ENCODE data around the gene SCAMP5.

SCAMP5 gene

GRCh38 chr15:74997141-74997540, 1.8 kb downstream of the SCAMP5 start:
- peak in 1 of 2 donors; percentile 16 for DNase-seq (ENCODE audit: low read depth in 2 of 2)
- H3K4me3 ChIP-seq (replicated peaks in 1 of 2; ENCODE audit: low read depth in 2 of 2, low read length in 2 of 2): no peak overlapping the region
- TF ChIP-seq CTCF (IDR thresholded peaks at IDR 0.05; ENCODE audit: low read depth, low read length): no peak

GRCh38 chr15:74997543-74997942, 2.2 kb downstream of the SCAMP5 start:
- no peak for DNase-seq (ENCODE audit: low read depth in 2 of 2)
- TF ChIP-seq CTCF (IDR thresholded peaks at IDR 0.05; ENCODE audit: low read depth, low read length): no peak
- H3K4me3 ChIP-seq (replicated peaks in 1 of 2; ENCODE audit: low read depth in 2 of 2, low read length in 2 of 2): no peak overlapping the region

- no peak for TF ChIP-seq CTCF (IDR thresholded peaks at IDR 0.05; ENCODE audit: low read depth, low read length)
- no peak for DNase-seq (ENCODE audit: low read depth in 2 of 2)
- H3K4me3 ChIP-seq (replicated peaks in 1 of 2; ENCODE audit: low read depth in 2 of 2, low read length in 2 of 2): no peak overlapping the region
Observed at GRCh38 chr15:75001310-75001709, 5.9 kb downstream of the SCAMP5 start.

GRCh38 chr15:75002398-75002797, 7.0 kb downstream of the SCAMP5 start:
- no peak overlapping the region for H3K4me3 ChIP-seq (replicated peaks in 1 of 2; ENCODE audit: low read depth in 2 of 2, low read length in 2 of 2)
- DNase-seq (ENCODE audit: low read depth in 2 of 2): no peak
- TF ChIP-seq CTCF (IDR thresholded peaks at IDR 0.05; ENCODE audit: low read depth, low read length): no peak

GRCh38 chr15:75007216-75007615, 11.9 kb downstream of the SCAMP5 start:
- TF ChIP-seq CTCF (IDR thresholded peaks at IDR 0.05; ENCODE audit: low read depth, low read length): no peak
- no peak overlapping the region for H3K4me3 ChIP-seq (replicated peaks in 1 of 2; ENCODE audit: low read depth in 2 of 2, low read length in 2 of 2)
- DNase-seq (ENCODE audit: low read depth in 2 of 2): no peak

- H3K4me3 ChIP-seq (replicated peaks in 1 of 2; ENCODE audit: low read depth in 2 of 2, low read length in 2 of 2): no peak overlapping the region
- DNase-seq (ENCODE audit: low read depth in 2 of 2): no peak
Observed at GRCh38 chr15:75008221-75008625, 12.9 kb downstream of the SCAMP5 start.

More at GRCh38 chr15:75008221-75008625, 12.9 kb downstream of the SCAMP5 start:
- no peak for TF ChIP-seq CTCF (IDR thresholded peaks at IDR 0.05; ENCODE audit: low read depth, low read length)
